Stimulated activated naive CD8-positive, alpha-beta T cell treated with anti-CD3 and anti-CD28 coated beads, Interleukin-15, Interleukin-2, amounts not matched to agents 100 ng/mL and 50 ng/mL, for 24 hours (primary cell): ENCODE results near the gene AK4.
A peak's percentile ranks its signal among the peaks of the same experiment; 100 is the strongest.
"Not testable (repeated sequence)": the region's sequence is repeated elsewhere in the genome, so short reads cannot be mapped to it uniquely, and the experiment has no call there.

ENCODE experiments used
- H3K27ac Mint-ChIP-seq: one replicate; pipeline ENCODE4 v1.8.0; 2021; ENCODE audit warnings: mild to moderate bottlenecking, mixed read lengths
- H3K27me3 Mint-ChIP-seq: one replicate; pipeline ENCODE4 v1.8.0; 2021; ENCODE audit warnings: mixed read lengths
- H3K36me3 Mint-ChIP-seq: one replicate; pipeline ENCODE4 v1.8.0; 2021; ENCODE audit warnings: low read depth, mixed read lengths
- H3K4me1 Mint-ChIP-seq: one replicate; pipeline ENCODE4 v1.8.0; 2021; ENCODE audit warnings: low read depth, mixed read lengths
- H3K4me3 Mint-ChIP-seq: one replicate; pipeline ENCODE4 v1.8.0; 2021; ENCODE audit warnings: mild to moderate bottlenecking, mixed read lengths
- H3K9me3 Mint-ChIP-seq: one replicate; pipeline ENCODE4 v1.8.0; 2021; ENCODE audit warnings: mixed read lengths

Gene AK4

DNA sequence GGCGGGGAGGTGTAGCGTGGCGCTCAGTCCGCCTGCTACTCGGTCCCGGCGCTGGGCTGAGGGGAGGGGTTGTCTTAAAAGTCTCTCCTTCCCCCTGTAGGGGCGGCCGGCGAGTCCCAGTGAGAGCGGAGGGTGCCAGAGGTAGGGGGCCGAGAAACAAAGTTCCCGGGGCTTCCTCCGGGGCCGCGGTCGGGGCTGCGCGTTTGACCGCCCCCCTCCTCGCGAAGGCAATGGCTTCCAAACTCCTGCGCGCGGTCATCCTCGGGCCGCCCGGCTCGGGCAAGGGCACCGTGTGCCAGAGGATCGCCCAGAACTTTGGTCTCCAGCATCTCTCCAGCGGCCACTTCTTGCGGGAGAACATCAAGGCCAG, at the start of gene AK4:
Gene AK4 (plus strand): TSS at position 26 of the 370 bp plus-strand sequence. CDS start 205 bp downstream, at position 231.
- peaks cover 17% of the 10 kb centered on the region for H3K36me3 Mint-ChIP-seq
- peaks cover 57% of the 10 kb centered on the region for H3K27me3 Mint-ChIP-seq
- H3K4me1 Mint-ChIP-seq, result peaks cover 21% of the 10 kb centered on the region
- peak within 1 kb of the TSS; percentile 86 for H3K4me3 Mint-ChIP-seq
- peak within 1 kb of the TSS; percentile 79 for H3K27ac Mint-ChIP-seq
- not testable (repeated sequence) for H3K9me3 Mint-ChIP-seq

DNA sequence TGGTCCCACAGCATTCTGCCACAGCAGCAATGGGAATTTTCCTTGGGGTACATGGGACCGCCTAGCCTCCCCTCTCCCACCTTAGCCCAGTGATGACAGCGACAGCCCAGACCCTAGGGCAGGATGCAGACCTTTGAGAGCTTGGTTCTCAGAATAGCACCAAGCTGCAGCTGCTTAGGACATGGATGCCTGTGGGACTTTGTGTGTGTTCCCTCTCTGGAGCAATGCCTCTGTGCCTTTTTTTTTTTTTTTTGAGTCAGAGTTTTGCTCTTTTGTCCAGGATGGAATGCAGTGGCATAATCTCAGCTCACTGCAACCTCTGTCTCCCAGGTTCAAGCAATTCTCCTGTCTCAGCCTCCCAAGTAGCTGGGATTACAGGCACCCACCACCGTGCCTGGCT, 44.2 kb upstream of the AK4 start:
- no peak overlapping the region for H3K4me3 Mint-ChIP-seq
- H3K36me3 Mint-ChIP-seq, result peaks cover 8% of the 10 kb centered on the region
- no peak overlapping the region for H3K27ac Mint-ChIP-seq
- no peaks in the 10 kb centered on the region for H3K4me1 Mint-ChIP-seq
- peaks cover 9% of the 10 kb centered on the region for H3K9me3 Mint-ChIP-seq
- H3K27me3 Mint-ChIP-seq, result peaks cover 11% of the 10 kb centered on the region

DNA sequence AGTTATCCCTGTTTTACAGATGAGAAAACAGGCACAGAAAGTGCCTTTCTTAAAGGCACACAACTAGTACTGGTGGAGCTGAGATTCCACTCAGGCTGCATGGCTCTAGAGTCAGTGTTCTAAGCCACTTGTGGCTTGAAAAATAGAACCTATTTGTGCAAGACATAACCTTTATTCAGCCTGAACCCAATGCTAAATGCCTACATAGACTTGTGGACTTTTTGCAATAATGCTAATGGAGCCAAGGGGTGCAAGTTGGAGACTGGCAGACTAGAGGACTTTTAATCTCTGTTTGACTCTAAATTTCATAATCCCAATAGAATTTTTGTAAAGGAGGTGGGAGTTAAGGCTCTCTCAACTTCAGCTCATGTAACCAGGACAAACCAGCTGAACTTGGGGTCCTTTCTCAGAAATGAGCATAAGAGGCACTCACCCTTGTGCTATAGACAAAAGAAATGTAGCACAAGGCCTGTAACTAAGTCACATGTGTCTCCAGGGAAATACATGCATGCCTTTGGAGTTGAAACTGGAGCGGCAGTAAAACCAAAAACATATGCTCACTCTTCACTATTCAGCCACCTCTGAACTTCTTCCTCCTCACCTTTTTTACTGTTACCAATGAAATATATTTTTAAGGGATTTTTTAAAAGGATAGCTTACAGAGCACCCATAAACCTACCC, 43.0 kb upstream of the AK4 start:
- no peak overlapping the region for H3K27ac Mint-ChIP-seq
- H3K4me1 Mint-ChIP-seq, result no peaks in the 10 kb centered on the region
- H3K27me3 Mint-ChIP-seq, result peaks cover 11% of the 10 kb centered on the region
- no peak overlapping the region for H3K4me3 Mint-ChIP-seq
- peaks cover 4% of the 10 kb centered on the region for H3K36me3 Mint-ChIP-seq
- H3K9me3 Mint-ChIP-seq, result peaks cover 4% of the 10 kb centered on the region

DNA sequence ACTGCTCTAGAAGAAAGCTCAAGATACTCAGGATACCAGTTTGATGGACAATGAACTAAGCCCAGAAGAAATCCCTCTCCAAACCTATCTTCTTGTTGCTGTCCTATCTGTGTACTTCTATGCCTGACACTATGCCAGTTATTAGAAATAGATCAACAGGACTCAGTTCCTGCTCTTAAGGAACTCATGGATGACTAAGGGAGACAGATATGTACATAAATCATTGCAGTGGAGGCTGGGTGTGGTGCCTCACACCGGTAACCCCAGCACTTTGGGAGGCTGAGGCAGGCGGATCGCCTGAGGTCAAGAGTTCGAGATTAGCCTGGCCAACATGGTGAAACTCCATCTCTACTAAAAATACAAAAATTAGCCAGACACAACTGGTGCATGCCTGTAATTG, 42.4 kb upstream of the AK4 start:
- H3K27ac Mint-ChIP-seq, result no peak overlapping the region
- H3K4me3 Mint-ChIP-seq, result no peak overlapping the region
- peaks cover 11% of the 10 kb centered on the region for H3K27me3 Mint-ChIP-seq
- H3K9me3 Mint-ChIP-seq, result peaks cover 4% of the 10 kb centered on the region
- peaks cover 4% of the 10 kb centered on the region for H3K36me3 Mint-ChIP-seq
- H3K4me1 Mint-ChIP-seq, result no peaks in the 10 kb centered on the region

DNA sequence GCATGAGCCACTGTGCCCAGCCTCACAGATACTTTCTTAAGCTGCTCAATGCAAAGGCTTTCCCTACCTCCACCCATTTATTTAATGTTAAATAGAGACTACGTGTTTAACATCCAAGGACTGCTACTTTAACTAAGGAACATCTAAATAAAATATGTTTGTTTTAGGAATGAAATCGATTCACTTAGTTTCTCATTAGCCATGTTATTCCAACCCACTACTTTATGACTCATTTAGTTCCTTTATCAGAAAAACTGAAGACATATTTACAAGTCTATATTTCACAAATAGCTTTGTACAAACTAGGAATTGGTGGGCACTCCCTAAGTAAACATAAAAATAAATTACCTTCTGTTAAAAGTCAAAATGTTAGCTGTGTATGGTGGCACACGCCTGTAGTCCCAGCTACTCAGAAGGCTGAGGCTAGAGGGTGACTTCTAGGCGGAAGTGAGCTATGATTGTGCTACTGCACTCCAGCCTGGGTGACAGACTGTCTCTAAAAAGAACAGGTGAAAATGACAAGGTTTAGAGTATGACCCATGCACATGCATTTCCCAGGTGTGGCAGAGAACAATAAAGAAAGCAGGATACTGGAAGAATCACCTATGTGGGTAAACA, 39.9 kb upstream of the AK4 start:
- Mint-ChIP-seq H3K27me3 (peaks cover 16% of the 10 kb centered on the region), H3K27ac (no peak overlapping the region), H3K4me3 (no peak overlapping the region), H3K36me3 (no peaks in the 10 kb centered on the region), H3K9me3 (no peaks in the 10 kb centered on the region), H3K4me1 (no peaks in the 10 kb centered on the region)

DNA sequence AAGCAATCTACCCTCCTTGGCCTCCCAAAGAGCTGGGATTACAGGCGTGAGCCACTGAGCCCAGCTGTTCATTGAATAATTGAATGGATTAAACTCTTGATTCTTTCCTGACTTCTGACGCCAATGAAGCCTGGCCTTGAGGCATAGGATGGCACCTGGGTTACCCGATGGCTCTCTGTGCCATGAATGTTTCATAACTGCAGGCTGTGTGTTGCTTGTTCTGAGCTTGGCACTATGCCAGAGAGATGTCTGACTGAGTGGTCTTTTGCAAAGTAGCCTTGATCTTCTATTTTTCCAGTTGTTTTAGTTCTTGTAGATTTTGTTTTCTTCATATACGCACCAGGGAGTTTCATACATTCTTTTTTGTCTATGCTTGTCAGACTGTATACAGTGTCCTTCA, 38.5 kb upstream of the AK4 start:
- Mint-ChIP-seq H3K9me3 (no peaks in the 10 kb centered on the region), H3K4me3 (no peak overlapping the region)

DNA sequence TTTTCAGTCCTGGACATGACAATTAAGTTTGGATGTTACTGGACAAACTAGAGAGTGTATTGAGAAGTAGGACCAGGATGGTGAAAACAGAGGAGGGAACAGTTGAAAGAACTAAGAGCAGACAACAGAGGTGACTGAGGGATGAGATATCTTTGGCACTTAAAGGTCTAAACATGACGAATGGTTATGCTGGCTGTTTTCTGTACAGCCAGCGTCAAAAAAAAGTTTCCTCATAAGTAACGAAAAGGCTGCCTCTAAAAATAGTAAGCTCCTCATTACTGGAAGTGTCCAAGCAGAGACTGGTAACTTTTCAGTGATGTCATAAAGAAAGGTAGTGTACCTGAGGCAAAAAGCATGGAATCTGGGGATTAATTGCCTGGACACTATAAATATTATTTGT, 35.2 kb upstream of the AK4 start:
- Mint-ChIP-seq H3K4me3 (no peak overlapping the region), H3K27ac (no peak overlapping the region), H3K27me3 (peaks cover 8% of the 10 kb centered on the region), H3K4me1 (no peaks in the 10 kb centered on the region), H3K9me3 (no peaks in the 10 kb centered on the region), H3K36me3 (no peaks in the 10 kb centered on the region)

More for the DNA sequence above, 38.5 kb upstream of the AK4 start:
- Mint-ChIP-seq H3K4me1 (no peaks in the 10 kb centered on the region), H3K27me3 (peaks cover 16% of the 10 kb centered on the region), H3K27ac (no peak overlapping the region), H3K36me3 (no peaks in the 10 kb centered on the region)

DNA sequence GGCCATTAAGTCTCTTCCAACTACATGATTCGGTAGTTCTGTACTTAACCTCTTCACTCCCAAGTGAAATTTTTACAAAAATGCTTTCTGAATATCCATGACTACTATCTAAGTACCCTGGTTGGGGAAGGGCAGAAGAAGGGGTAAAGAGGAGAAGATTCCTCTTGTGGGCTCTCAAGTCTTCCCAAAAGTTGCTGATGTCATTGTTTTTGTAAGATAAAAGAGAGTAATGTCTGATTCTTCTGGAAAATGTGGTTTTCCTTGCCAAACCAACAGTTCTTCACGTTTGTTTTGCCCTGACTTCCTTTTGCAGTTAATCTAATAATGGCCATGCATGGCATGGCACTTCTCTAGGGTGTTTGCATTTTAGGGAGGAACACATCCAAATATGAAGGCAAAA, 34.7 kb upstream of the AK4 start:
- no peak overlapping the region for H3K4me3 Mint-ChIP-seq
- H3K27ac Mint-ChIP-seq, result no peak overlapping the region
- H3K27me3 Mint-ChIP-seq, result peaks cover 11% of the 10 kb centered on the region
- no peaks in the 10 kb centered on the region for H3K4me1 Mint-ChIP-seq
- no peaks in the 10 kb centered on the region for H3K9me3 Mint-ChIP-seq
- no peaks in the 10 kb centered on the region for H3K36me3 Mint-ChIP-seq

DNA sequence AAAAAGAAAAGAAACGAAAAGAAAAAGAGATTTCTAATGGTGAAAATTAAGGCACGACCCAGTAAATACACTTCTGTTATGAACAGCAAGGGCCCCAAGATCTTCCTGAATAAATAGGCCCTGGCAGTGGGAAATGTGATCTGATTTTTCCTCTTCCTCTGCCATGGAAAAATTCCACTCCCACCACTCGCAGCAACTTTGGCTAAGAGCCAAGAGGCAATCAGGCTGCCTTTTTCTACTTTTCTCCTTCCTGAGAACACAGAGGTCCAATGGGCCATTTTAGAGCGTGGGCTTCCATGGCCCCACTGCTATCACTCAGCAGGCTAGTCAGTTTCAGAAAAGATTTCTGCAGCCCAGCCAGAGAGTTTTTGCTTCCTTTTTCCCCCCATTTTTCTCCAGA, 33.7 kb upstream of the AK4 start:
- Mint-ChIP-seq H3K27ac (no peak overlapping the region), H3K27me3 (peaks cover 11% of the 10 kb centered on the region), H3K36me3 (no peaks in the 10 kb centered on the region), H3K9me3 (no peaks in the 10 kb centered on the region), H3K4me3 (no peak overlapping the region), H3K4me1 (no peaks in the 10 kb centered on the region)

DNA sequence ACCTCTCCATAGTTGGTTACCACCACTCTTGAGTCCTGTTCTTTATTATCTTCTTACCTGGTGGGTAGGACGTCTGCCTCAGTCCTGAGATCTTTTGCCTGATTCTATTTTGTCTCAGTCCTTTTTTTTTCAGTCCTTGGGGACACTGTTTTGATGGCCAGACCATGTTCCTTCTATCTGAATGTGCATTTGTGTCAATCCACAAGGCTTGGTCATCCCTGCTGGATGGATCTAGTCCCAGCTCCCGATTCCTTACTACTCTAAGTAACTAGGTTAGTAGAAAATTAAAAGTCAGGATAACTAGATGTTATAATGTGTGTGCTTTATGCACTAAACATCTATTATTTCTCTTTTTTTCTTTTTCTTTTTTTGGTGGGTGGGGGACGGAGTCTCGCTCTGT, 28.1 kb upstream of the AK4 start:
- Mint-ChIP-seq H3K9me3 (no peaks in the 10 kb centered on the region), H3K4me1 (no peaks in the 10 kb centered on the region), H3K27ac (no peak overlapping the region), H3K36me3 (no peaks in the 10 kb centered on the region), H3K4me3 (no peak overlapping the region), H3K27me3 (peaks cover 22% of the 10 kb centered on the region)

DNA sequence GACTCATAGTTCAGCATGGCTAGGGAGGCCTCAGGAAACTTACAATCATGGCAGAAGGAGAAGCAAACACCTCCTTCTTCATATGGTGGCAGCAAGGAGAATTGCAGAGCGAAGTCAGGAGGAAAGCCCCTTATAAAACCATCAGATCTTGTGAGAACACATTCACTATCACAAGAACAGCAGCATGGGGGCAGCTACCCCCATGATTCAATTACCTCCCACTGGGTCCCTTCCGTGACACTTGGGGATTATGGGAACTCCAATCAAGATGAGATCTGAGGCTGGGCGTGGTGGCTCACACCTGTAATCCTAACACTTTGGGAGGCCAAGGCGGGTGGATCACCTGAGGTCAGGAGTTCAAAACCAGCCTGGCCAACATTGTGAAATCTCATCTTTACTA, 18.9 kb upstream of the AK4 start:
- H3K36me3 Mint-ChIP-seq, H3K4me3 Mint-ChIP-seq, H3K27ac Mint-ChIP-seq, H3K4me1 Mint-ChIP-seq, H3K9me3 Mint-ChIP-seq: not testable (repeated sequence)
- peaks cover 21% of the 10 kb centered on the region for H3K27me3 Mint-ChIP-seq

DNA sequence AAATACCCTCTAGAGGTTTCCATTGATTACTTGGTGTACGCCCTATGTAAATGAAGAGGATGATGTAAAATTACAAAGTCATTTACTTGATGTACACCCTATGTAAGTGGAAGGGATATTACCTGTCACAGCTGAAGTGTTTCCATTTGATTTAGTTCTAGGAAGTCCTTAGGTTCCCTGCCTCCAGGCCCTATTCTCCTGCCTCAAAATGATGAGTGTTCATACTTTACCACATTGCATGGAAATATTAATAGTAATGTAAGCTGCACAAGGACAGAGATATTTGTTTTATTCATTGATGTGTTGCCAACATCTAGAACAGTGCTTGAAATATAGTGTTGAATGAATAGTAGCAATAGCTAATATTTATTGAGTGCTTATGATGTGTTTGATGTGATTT, 9.5 kb upstream of the AK4 start:
- Mint-ChIP-seq H3K27ac (no peak overlapping the region), H3K9me3 (no peaks in the 10 kb centered on the region), H3K4me3 (no peak overlapping the region), H3K27me3 (peaks cover 12% of the 10 kb centered on the region), H3K36me3 (no peaks in the 10 kb centered on the region), H3K4me1 (no peaks in the 10 kb centered on the region)

DNA sequence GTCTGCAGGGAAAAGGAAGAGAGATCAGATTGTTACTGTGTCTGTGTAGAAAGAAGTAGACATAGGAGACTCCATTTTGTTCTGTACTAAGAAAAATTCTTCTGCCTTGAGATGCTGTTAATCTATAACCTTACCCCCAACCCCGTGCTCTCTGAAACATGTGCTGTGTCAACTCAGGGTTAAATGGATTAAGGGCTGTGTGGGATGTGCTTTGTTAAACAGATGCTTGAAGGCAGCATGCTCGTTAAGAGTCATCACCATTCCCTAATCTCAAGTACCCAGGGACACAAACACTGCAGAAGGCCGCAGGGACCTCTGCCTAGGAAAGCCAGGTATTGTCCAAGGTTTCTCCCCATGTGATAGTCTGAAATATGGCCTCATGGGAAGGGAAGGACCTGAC, 8.2 kb upstream of the AK4 start:
- H3K36me3 Mint-ChIP-seq, H3K9me3 Mint-ChIP-seq, H3K27ac Mint-ChIP-seq, H3K4me3 Mint-ChIP-seq, H3K4me1 Mint-ChIP-seq: not testable (repeated sequence)
- peaks cover 21% of the 10 kb centered on the region for H3K27me3 Mint-ChIP-seq

DNA sequence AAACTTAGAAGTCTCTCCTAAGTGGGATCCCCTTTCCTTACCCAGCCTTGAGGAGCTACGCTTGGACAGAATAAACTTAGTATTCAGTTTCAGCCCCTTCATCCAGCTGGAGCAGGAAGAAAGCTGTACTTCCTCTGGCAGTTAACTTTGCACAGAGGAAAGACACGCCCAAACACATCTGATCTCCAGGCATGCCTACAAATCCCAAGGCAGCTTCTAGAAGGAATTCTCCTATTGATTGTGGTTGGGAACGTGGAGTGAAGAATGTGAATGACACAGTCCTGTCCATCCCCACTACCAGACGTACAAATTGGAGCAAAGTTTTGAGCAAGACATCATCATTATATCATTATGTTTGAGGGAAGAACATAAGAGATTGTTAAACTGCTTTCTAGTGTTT, 6.6 kb upstream of the AK4 start:
- H3K4me1 Mint-ChIP-seq, result no peaks in the 10 kb centered on the region
- no peaks in the 10 kb centered on the region for H3K9me3 Mint-ChIP-seq
- H3K27ac Mint-ChIP-seq, result no peak overlapping the region
- peaks cover 30% of the 10 kb centered on the region for H3K27me3 Mint-ChIP-seq
- no peaks in the 10 kb centered on the region for H3K36me3 Mint-ChIP-seq
- H3K4me3 Mint-ChIP-seq, result no peak overlapping the region

DNA sequence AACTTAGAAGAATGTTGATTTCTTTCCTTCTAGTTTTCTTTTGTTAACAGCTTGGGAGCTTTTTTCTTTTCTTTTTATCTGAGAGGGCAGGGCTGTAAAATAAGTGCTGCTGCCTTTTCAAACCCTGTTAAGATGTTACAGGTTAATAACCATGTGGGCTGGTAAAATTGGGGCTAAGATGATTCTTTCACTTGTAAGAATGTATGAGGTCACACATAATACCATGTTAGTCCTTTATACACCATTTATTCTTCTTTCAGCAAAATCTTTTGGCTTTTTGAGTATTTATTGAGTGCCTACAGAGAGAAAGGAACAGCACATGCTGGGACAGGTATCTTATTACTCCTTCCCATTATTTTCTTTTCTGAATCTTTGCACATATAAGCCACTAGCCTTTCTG, 6.1 kb upstream of the AK4 start:
- peaks cover 35% of the 10 kb centered on the region for H3K27me3 Mint-ChIP-seq
- peaks cover 5% of the 10 kb centered on the region for H3K4me1 Mint-ChIP-seq
- H3K36me3 Mint-ChIP-seq, result no peaks in the 10 kb centered on the region
- no peak overlapping the region for H3K27ac Mint-ChIP-seq
- no peaks in the 10 kb centered on the region for H3K9me3 Mint-ChIP-seq
- no peak overlapping the region for H3K4me3 Mint-ChIP-seq

DNA sequence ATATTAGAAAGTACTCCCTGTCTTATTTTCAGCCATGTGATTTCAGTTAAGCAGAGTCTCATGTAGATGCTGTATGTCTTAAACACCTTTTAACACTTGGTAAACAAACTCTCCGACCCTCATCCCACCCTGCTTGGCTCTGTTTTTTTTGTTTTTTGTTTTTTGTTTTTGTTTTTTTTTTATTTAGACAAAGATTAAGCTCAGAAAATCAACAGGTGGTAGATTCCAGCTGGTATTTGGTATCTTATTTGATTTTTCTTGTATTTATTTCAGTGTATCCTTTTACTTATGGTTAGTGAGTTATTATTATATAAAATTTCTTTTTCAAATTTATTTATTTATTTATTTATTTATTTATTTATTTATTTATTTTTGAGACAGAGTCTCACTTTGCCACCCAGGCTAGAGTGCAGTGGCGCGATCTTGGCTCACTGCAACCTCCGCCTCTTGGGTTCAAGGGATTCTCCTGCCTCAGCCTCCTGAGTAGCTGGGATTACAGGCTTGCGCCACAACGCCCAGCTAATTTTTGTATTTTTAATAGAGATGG, 4.8 kb upstream of the AK4 start:
- H3K27me3 Mint-ChIP-seq, result peaks cover 38% of the 10 kb centered on the region
- H3K9me3 Mint-ChIP-seq, H3K36me3 Mint-ChIP-seq, H3K27ac Mint-ChIP-seq, H3K4me3 Mint-ChIP-seq, H3K4me1 Mint-ChIP-seq: not testable (repeated sequence)
